HG03575 (cell line): ENCODE data around the gene PPP1R11.
"Not testable (repeated sequence)": the region's sequence is repeated elsewhere in the genome, so short reads cannot be mapped to it uniquely, and the experiment has no call there.

Experiments
- ATAC-seq: cut with Tn5 transposase; IDR thresholded peaks from one replicate; pipeline ENCODE4 v1.9.1; 2021; ENCODE audit not compliant: unreplicated experiment, insufficient number of reproducible peaks, low FRiP score; ENCODE audit errors: extremely low read depth

Gene PPP1R11

GRCh38 chr6:30113841-30114240 lies 46.8 kb downstream of the PPP1R11 start:
- no peak for ATAC-seq

DNA sequence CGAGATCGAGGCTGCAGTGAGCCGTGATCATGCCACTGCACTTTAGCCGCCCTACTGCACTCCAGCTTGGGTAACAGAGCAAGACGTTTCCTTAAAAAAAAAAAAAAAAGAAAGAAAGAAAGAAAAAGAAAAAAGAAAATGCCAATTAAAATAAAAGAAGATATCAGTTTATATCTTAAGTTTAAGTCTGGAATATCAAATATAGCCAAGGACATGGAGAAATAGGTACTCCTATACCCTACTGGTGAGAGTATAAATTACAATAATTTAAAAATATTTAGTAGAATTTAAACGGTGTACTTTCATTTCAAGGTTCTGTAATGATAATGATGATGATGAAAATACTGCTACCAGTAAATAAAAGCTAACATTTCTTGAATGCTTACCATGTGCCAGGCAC lies 49.7 kb downstream of the PPP1R11 start:
- ATAC-seq = no peak

DNA sequence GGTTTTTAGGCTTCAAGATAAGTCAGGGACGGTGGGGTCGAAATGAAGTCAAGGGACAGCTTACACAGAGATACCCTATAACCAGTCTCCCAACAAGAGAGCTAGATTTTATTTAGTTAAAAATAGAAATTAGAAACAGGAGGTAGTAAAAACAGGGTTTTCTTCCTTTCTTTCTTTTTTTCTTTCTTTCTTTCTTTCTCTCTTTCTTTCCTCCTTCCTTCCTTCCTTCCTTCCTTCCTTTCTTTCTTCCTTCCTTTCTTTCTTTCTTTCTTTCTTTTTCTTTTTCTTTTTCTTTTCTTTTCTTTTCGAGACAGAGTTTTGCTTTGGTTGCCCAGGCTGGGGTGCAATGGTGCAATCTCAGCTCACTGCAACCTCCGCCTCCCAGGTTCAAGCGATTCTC lies 51.7 kb downstream of the PPP1R11 start:
- ATAC-seq = not testable (repeated sequence)
